Activated effector memory CD4-positive, alpha-beta T cell treated with anti-CD3 and anti-CD28 coated beads, Interleukin-2, amount 50 U/mL, for 16 hours (primary cell): ENCODE data around the gene TOM1L2.
A peak's percentile ranks its signal among the peaks of the same experiment; 100 is the strongest.

Experiments
- DNase-seq: peaks from one replicate; pipeline ENCODE4 v3.0.0-alpha.2; 2020

Gene TOM1L2

GRCh38 chr17:17871913-17872312 lies 100.3 kb downstream of the TOM1L2 start:
- DNase-seq = no peak

GRCh38 chr17:17870247-17870646 lies 102.0 kb downstream of the TOM1L2 start:
- no peak for DNase-seq

- no peak for DNase-seq
Observed at GRCh38 chr17:17868641-17869522, 103.3 kb downstream of the TOM1L2 start.

- DNase-seq = no peak
Observed at GRCh38 chr17:17866897-17867296, 105.3 kb downstream of the TOM1L2 start.

- DNase-seq = no peak
Observed at GRCh38 chr17:17866425-17866824, 105.8 kb downstream of the TOM1L2 start.

GRCh38 chr17:17865035-17865434 lies 107.2 kb downstream of the TOM1L2 start:
- DNase-seq = no peak

- DNase-seq = no peak
Observed at GRCh38 chr17:17860766-17861107, 111.5 kb downstream of the TOM1L2 start.

GRCh38 chr17:17859909-17860765 lies 112.1 kb downstream of the TOM1L2 start:
- DNase-seq = peak; percentile 88

GRCh38 chr17:17857496-17857895 lies 114.7 kb downstream of the TOM1L2 start:
- no peak for DNase-seq

GRCh38 chr17:17856386-17856785 lies 115.8 kb downstream of the TOM1L2 start:
- DNase-seq = no peak

GRCh38 chr17:17855976-17856375 lies 116.2 kb downstream of the TOM1L2 start:
- DNase-seq = no peak

GRCh38 chr17:17853811-17854447 lies 118.3 kb downstream of the TOM1L2 start:
- peak; percentile 70 for DNase-seq

- no peak for DNase-seq
Observed at GRCh38 chr17:17852930-17853329, 119.3 kb downstream of the TOM1L2 start.

GRCh38 chr17:17851103-17852002 lies 120.8 kb downstream of the TOM1L2 start:
- DNase-seq = no peak

- peak; percentile 84 for DNase-seq
Observed at GRCh38 chr17:17849845-17850373, 122.3 kb downstream of the TOM1L2 start.

GRCh38 chr17:17849147-17849820 lies 122.9 kb downstream of the TOM1L2 start:
- DNase-seq = peak; percentile 93

- DNase-seq = no peak
Observed at GRCh38 chr17:17848311-17849082, 123.7 kb downstream of the TOM1L2 start.

- DNase-seq = no peak
Observed at GRCh38 chr17:17847726-17848125, 124.5 kb downstream of the TOM1L2 start.

- no peak for DNase-seq
Observed at GRCh38 chr17:17847118-17847689, 125.0 kb downstream of the TOM1L2 start.

GRCh38 chr17:17846645-17847044 lies 125.6 kb downstream of the TOM1L2 start:
- DNase-seq = no peak
